ENCODE measurements around the gene GSKIP.

DNA sequence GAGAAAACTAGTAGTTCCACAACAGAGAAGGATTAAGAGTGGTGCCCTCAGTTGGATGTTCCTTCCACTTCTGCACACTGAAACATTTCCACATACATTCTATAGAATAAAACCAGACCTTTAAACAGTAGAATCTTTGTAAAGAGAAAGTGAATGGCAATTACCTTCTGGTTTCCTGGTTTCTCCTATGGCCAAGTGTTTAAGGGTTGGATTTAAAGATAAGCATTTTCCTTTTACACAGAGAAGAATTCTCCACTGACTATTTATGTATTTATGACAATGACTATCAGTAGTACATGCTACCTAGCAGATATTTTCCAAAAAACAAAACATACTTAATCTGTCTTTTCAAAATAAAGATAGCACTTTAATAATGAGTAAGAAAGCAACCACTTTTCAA, 3.4 kb upstream of the GSKIP start:
- TF ChIP-seq, protein P1, sequence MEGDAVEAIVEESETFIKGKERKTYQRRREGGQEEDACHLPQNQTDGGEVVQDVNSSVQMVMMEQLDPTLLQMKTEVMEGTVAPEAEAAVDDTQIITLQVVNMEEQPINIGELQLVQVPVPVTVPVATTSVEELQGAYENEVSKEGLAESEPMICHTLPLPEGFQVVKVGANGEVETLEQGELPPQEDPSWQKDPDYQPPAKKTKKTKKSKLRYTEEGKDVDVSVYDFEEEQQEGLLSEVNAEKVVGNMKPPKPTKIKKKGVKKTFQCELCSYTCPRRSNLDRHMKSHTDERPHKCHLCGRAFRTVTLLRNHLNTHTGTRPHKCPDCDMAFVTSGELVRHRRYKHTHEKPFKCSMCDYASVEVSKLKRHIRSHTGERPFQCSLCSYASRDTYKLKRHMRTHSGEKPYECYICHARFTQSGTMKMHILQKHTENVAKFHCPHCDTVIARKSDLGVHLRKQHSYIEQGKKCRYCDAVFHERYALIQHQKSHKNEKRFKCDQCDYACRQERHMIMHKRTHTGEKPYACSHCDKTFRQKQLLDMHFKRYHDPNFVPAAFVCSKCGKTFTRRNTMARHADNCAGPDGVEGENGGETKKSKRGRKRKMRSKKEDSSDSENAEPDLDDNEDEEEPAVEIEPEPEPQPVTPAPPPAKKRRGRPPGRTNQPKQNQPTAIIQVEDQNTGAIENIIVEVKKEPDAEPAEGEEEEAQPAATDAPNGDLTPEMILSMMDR (IDR thresholded peaks at IDR 0.05) = no peak
- TF ChIP-seq POLR2A (IDR thresholded peaks at IDR 0.05) = no peak

All from body of pancreas (tissue), 4 donors.